SK-N-MC (cell line): Measurements from ENCODE around the gene SARDH.

ENCODE experiments used
- EZH2 ChIP-seq: fragments of 200-600 bp; sonication (generic); IDR thresholded peaks from one replicate; pipeline ENCODE4 v1.6.1; 2017; ENCODE audit warnings: antibody characterized with exemption
- FOXP2 ChIP-seq: optimal IDR thresholded peaks from 2 replicates; pipeline ENCODE3; 2011; ENCODE audit warnings: mild to moderate bottlenecking, moderate library complexity; ENCODE audit not compliant: insufficient read depth; ENCODE audit errors: extremely low read length, control extremely low read depth
- POLR2AphosphoS5 ChIP-seq: IDR thresholded peaks from 2 replicates; pipeline ENCODE4 v1.6.1; 2012; ENCODE audit warnings: mild to moderate bottlenecking, low read depth, low read length, borderline replicate concordance

GRCh38 chr9:133679466-133680061, 58.6 kb downstream of the SARDH start:
- TF ChIP-seq POLR2AphosphoS5 (no peak), EZH2 (no peak), FOXP2 (no peak)
